H1 (cell line): Measurements from ENCODE around the gene TTC28. TPM values are rescaled to one million over a fixed set of nuclear protein-coding genes. Genes with fewer than 3 reads are reported as not detected.

Experiments used
- CTCF ChIA-PET: fragments of 300-600 bp; sonication (Branson Sonifier 250); formaldehyde crosslinking; loops from one replicate; lab custom pipeline; 2021; ENCODE audit not compliant: partially characterized antibody; lab: Charles Lee
- POLR2A ChIA-PET: fragments of 300-600 bp; sonication (Branson Sonifier 250); formaldehyde crosslinking; loops from one replicate; lab custom pipeline; 2021; ENCODE audit warnings: inconsistent platforms; ENCODE audit not compliant: partially characterized antibody; lab: Charles Lee
- DNase-seq, 2 experiments: peaks; one replicate each; pipeline versions ENCODE4 v3.0.0 to v3.0.0-alpha.2; 2010 to 2022; ENCODE audit warnings: low spot score in 2 of 2, low read depth in 1 of 2, mixed read lengths in 1 of 2
- FAIRE-seq: peaks from 2 replicates; lab custom pipeline; 2011; peaks lifted over from hg19 to GRCh38; lab: Jason Lieb, UNC
- H2AFZ ChIP-seq: 2 replicates; pipeline ENCODE4 v1.8.1; 2012; ENCODE audit warnings: low read length, inconsistent platforms
- H2AK5ac ChIP-seq: 2 replicates; pipeline ENCODE4 v1.6.1; 2013; ENCODE audit warnings: low read depth, low read length
- H2BK120ac ChIP-seq: replicated peaks from 2 replicates; pipeline ENCODE3; 2013; ENCODE audit warnings: low read depth, low read length, inconsistent platforms
- H2BK12ac ChIP-seq: 2 replicates; pipeline ENCODE4 v1.6.1; 2013; ENCODE audit warnings: low read depth, low read length
- H2BK15ac ChIP-seq: 2 replicates; pipeline ENCODE4 v1.6.1; 2013; ENCODE audit warnings: low read length
- H2BK20ac ChIP-seq: 2 replicates; pipeline ENCODE4 v1.6.1; 2013; ENCODE audit warnings: low read length
- H2BK5ac ChIP-seq: 2 replicates; pipeline ENCODE4 v1.6.1; 2013; ENCODE audit warnings: low read depth, low read length
- H3K14ac ChIP-seq: 2 replicates; pipeline ENCODE4 v1.6.1; 2013; ENCODE audit warnings: inconsistent platforms; ENCODE audit not compliant: insufficient read length
- H3K18ac ChIP-seq: 2 replicates; pipeline ENCODE4 v1.6.1; 2013; ENCODE audit warnings: low read length; ENCODE audit errors: extremely low read depth
- H3K23ac ChIP-seq: 2 replicates; pipeline ENCODE4 v1.6.1; 2013; ENCODE audit warnings: inconsistent platforms; ENCODE audit not compliant: insufficient read length
- H3K23me2 ChIP-seq: 2 replicates; pipeline ENCODE4 v1.6.1; 2013; ENCODE audit warnings: low read depth, low read length
- H3K27ac ChIP-seq: 2 replicates; pipeline ENCODE4 v1.6.1; 2011; ENCODE audit warnings: low read depth, low read length, inconsistent platforms
- H3K27me3 ChIP-seq, 4 experiments: replicated peaks in 1 of 4; 1 replicate in 1 of 4; 2 replicates in 3 of 4; pipeline versions ENCODE4 v1.6.1 to v1.8.1; 2011 to 2013; ENCODE audit warnings: low read length in 3 of 4, mild to moderate bottlenecking in 3 of 4, inconsistent platforms in 2 of 4, mixed read lengths in 2 of 4, moderate library complexity in 1 of 4; ENCODE audit not compliant: control insufficient read depth in 3 of 4, insufficient read depth in 3 of 4; ENCODE audit errors: extremely low read depth in 1 of 4
- H3K36me3 ChIP-seq, 4 experiments: 2 replicates each; pipeline versions ENCODE4 v1.6.1 to v1.8.1; 2011 to 2013; ENCODE audit warnings: mild to moderate bottlenecking in 4 of 4, low read length in 3 of 4, moderate library complexity in 2 of 4, control low read depth in 1 of 4, inconsistent platforms in 1 of 4; ENCODE audit not compliant: insufficient read depth in 4 of 4, control insufficient read depth in 2 of 4
- H3K4ac ChIP-seq: replicated peaks from 2 replicates; pipeline ENCODE3; 2013; ENCODE audit warnings: low read length, low read depth, mixed read lengths, inconsistent platforms; ENCODE audit not compliant: insufficient read length
- H3K4me1 ChIP-seq, 4 experiments: replicated peaks in 1 of 4; 1 replicate in 1 of 4; 2 replicates in 3 of 4; pipeline versions ENCODE4 v1.6.1 to v1.8.1; 2011 to 2013; ENCODE audit warnings: low read length in 3 of 4, inconsistent platforms in 2 of 4, mixed read lengths in 1 of 4; ENCODE audit not compliant: insufficient read depth in 4 of 4, control insufficient read depth in 3 of 4
- H3K4me2 ChIP-seq, 2 experiments: 2 replicates each; pipeline versions ENCODE4 v1.6.1 to v1.8.1; 2011 to 2013; ENCODE audit warnings: low read depth in 2 of 2, low read length in 2 of 2, control low read depth in 1 of 2, inconsistent platforms in 1 of 2, mild to moderate bottlenecking in 1 of 2; ENCODE audit not compliant: insufficient read depth in 1 of 2
- H3K4me3 ChIP-seq, 4 experiments: fragments of 200-600, 300-600 bp in 1 of 4; sonication (generic), shearing (Covaris generic), sonication (Bioruptor Twin) in 1 of 4; 2 replicates each; pipeline versions ENCODE4 v1.5.1 to v1.8.1; 2011 to 2016; ENCODE audit warnings: low read length in 4 of 4, low read depth in 3 of 4, control low read depth in 2 of 4, inconsistent platforms in 2 of 4, mild to moderate bottlenecking in 2 of 4, mixed read lengths in 1 of 4, moderate library complexity in 1 of 4; ENCODE audit not compliant: insufficient read depth in 2 of 4; ENCODE audit errors: extremely low read depth in 1 of 4
- H3K56ac ChIP-seq: replicated peaks from 2 replicates; pipeline ENCODE3; 2013; ENCODE audit warnings: low read depth, mild to moderate bottlenecking, mixed read lengths, low read length, inconsistent platforms; ENCODE audit not compliant: insufficient read length
- H3K79me1 ChIP-seq: 2 replicates; pipeline ENCODE4 v1.6.1; 2013; ENCODE audit warnings: low read depth, low read length, control low read depth
- H3K79me2 ChIP-seq, 2 experiments: 2 replicates each; pipeline versions ENCODE4 v1.6.1 to v1.8.1; 2012 to 2013; ENCODE audit warnings: low read length in 2 of 2, mild to moderate bottlenecking in 2 of 2, inconsistent platforms in 1 of 2; ENCODE audit not compliant: insufficient read depth in 2 of 2, control insufficient read depth in 1 of 2
- H3K9ac ChIP-seq, 4 experiments: replicated peaks in 1 of 4; 1 replicate in 1 of 4; 2 replicates in 3 of 4; pipeline versions ENCODE4 v1.6.1 to v1.8.1; 2011 to 2013; ENCODE audit warnings: low read depth in 3 of 4, low read length in 3 of 4, control low read depth in 2 of 4, mild to moderate bottlenecking in 2 of 4, moderate library complexity in 2 of 4, inconsistent platforms in 1 of 4; ENCODE audit errors: extremely low read depth in 1 of 4
- H3K9me3 ChIP-seq, 2 experiments: 2 replicates each; pipeline versions ENCODE4 v1.6.1 to v1.8.1; 2012 to 2013; ENCODE audit warnings: mild to moderate bottlenecking in 2 of 2, moderate library complexity in 2 of 2, control low read depth in 1 of 2, inconsistent platforms in 1 of 2, low read depth in 1 of 2, low read length in 1 of 2, mixed read lengths in 1 of 2; ENCODE audit not compliant: insufficient read depth in 2 of 2
- H4K20me1 ChIP-seq, 2 experiments: replicated peaks in 1 of 2; 2 replicates each; pipeline versions ENCODE3 to v1.8.1; 2011 to 2013; ENCODE audit warnings: inconsistent platforms in 2 of 2, low read length in 2 of 2, mild to moderate bottlenecking in 1 of 2; ENCODE audit not compliant: insufficient read depth in 2 of 2, control insufficient read depth in 1 of 2
- H4K5ac ChIP-seq: 2 replicates; pipeline ENCODE4 v1.6.1; 2013; ENCODE audit warnings: low read length, low read depth, mixed read lengths, inconsistent platforms; ENCODE audit not compliant: insufficient read length
- H4K8ac ChIP-seq: 2 replicates; pipeline ENCODE4 v1.8.0; 2013; ENCODE audit warnings: mild to moderate bottlenecking, moderate library complexity, low read length, inconsistent platforms; ENCODE audit not compliant: insufficient read depth; ENCODE audit errors: extremely low read depth
- H4K91ac ChIP-seq: replicated peaks from 2 replicates; pipeline ENCODE3; 2013; ENCODE audit warnings: low read length, mixed read lengths, inconsistent platforms; ENCODE audit not compliant: insufficient read length
- SAP30 ChIP-seq: fragments of 300-600 bp; sonication (generic); IDR thresholded peaks from 2 replicates; pipeline ENCODE4 v1.7.1; 2012; ENCODE audit warnings: low read length, moderate library complexity, mild to moderate bottlenecking, inconsistent platforms; ENCODE audit not compliant: insufficient read depth, insufficient replicate concordance
- WGBS, 2 experiments: shearing (Covaris generic) in 1 of 2; methylation state at CpG; one replicate each; pipeline versions ENCODE4 v1.1.6 to v1.1.7; 2013 to 2015; ENCODE audit warnings: low lambda C conversion rate in 2 of 2, mixed read lengths in 2 of 2, inconsistent platforms in 1 of 2, low coverage in 1 of 2, missing lambda C conversion rate in 1 of 2; ENCODE audit not compliant: insufficient replicate concordance in 2 of 2, insufficient coverage in 1 of 2, insufficient read length in 1 of 2; ENCODE audit errors: extremely low coverage in 1 of 2, missing lambda C conversion rate in 1 of 2; 5-methylcytosine and 5-hydroxymethylcytosine counted together
- polyA plus RNA-seq, 7 experiments: library from polyadenylated mRNA; depleted of rRNA in 3 of 7; stranded (reverse) in 5 of 7; unstranded in 2 of 7; fragments of >200 nt in 5 of 7; fragments of 200-250 nt in 2 of 7; gene quantifications; 1 replicate in 5 of 7; 2 replicates in 1 of 7; 4 replicates in 1 of 7; pipeline versions ENCODE4 v1.2.1 to v1.2.3, GENCODE V29; 2011 to 2013; ENCODE audit warnings: missing spikeins in 2 of 7, mixed read lengths in 2 of 7
- total RNA-seq: library from RNA; stranded (reverse); fragmentation: NEBNext Ultra II Directional; extraction: Animal tissue kit (Norgen Biotek cat#: 25700); gene quantifications from 2 replicates; pipeline ENCODE4 v1.2.1, GENCODE V29; 2021
- TF ChIP-seq, protein P1 (sequence below): IDR thresholded peaks from 2 replicates; pipeline ENCODE4 v1.6.1; 2011; ENCODE audit warnings: low read depth, mild to moderate bottlenecking, low read length; ENCODE audit not compliant: insufficient read depth

Gene TTC28
- total and polyA plus RNA-seq, 2 of the 8 experiments (the other 6 are each of a cell fraction or from before 2014, with no cell fraction given), result 2.6 to 12.6 TPM

DNA sequence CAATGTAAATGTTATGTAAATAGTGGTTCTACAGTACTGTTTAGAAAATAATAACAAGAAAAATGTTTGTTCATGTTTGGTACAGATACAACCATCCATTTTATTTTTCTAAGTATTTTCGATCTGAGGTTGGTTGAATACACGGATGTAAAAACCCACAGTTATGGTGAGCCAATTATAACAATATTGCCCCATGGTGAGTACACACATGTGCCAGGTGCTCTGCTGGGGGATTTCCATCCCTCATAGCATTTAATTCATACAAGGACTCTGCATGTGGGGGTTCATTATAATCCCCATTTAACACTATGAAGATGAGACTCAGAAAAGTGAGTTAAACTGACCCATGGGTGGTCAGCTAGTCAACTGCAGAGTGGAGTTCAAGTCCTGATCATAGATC lies 23.3 kb upstream of the TTC28 start:
- Histone ChIP-seq H2BK12ac (no peak overlapping the region), H4K5ac (no peak overlapping the region), H2AFZ (no peak overlapping the region), H3K4me2 (no peak overlapping the region), H3K23ac (no peak overlapping the region), H3K27me3 (no peaks in the 10 kb centered on the region), H3K14ac (no peak overlapping the region), H2AK5ac (no peak overlapping the region), H3K4ac (no peak overlapping the region), H3K9me3 (no peaks in the 10 kb centered on the region), H3K9ac (no peak overlapping the region), H2BK5ac (no peak overlapping the region), H2BK120ac (no peak overlapping the region), H3K4me1 (no peaks in the 10 kb centered on the region), H3K18ac (no peak overlapping the region), H2BK15ac (no peak overlapping the region), H3K27ac (no peak overlapping the region), H4K20me1 (peaks cover 0 to 4% of the 10 kb centered on the region in 2 experiments), H3K23me2 (no peaks in the 10 kb centered on the region; the same call in 1 of the 2 replicates), H3K79me2 (no peaks in the 10 kb centered on the region), H4K91ac (no peak overlapping the region), H3K36me3 (peaks cover 0 to 20% (median 7%) of the 10 kb centered on the region in 4 experiments; a peak in 4 of 8 replicates), H3K4me3 (no peak overlapping the region), H3K79me1 (no peaks in the 10 kb centered on the region), H4K8ac (no peak overlapping the region), H3K56ac (no peak overlapping the region), H2BK20ac (no peak overlapping the region)
- WGBS, 2 experiments, result 100% methylated on average over 2 of the region's 2 CpGs; no CpG with 5 or more reads in 1 of the 2 experiments
- FAIRE-seq, result no peak
- ChIA-PET POLR2A (no interaction called here), CTCF (no interaction called here)
- no peak for TF ChIP-seq SAP30
- TF ChIP-seq, protein P1, sequence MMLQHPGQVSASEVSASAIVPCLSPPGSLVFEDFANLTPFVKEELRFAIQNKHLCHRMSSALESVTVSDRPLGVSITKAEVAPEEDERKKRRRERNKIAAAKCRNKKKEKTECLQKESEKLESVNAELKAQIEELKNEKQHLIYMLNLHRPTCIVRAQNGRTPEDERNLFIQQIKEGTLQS, result no peak
- DNase-seq, result no peak
